GM19452 (cell line): Measurements from ENCODE around the gene COL5A1.

ENCODE experiments used
- ATAC-seq: cut with Tn5 transposase; IDR thresholded peaks from one replicate; pipeline ENCODE4 v1.9.1; 2021; ENCODE audit not compliant: unreplicated experiment

The COL5A1 gene

GRCh38 chr9:134724202-134724911 lies 82.8 kb downstream of the COL5A1 start:
- ATAC-seq: no peak

GRCh38 chr9:134724912-134725604 lies 83.5 kb downstream of the COL5A1 start:
- ATAC-seq: no peak

- no peak for ATAC-seq
These were observed 84.0 kb downstream of the COL5A1 start for GRCh38 chr9:134725605-134725940.

GRCh38 chr9:134726026-134726721 lies 84.6 kb downstream of the COL5A1 start:
- no peak for ATAC-seq

- ATAC-seq: no peak
These were observed 85.1 kb downstream of the COL5A1 start for GRCh38 chr9:134726722-134727034.

GRCh38 chr9:134728021-134728795 lies 86.6 kb downstream of the COL5A1 start:
- ATAC-seq: no peak

GRCh38 chr9:134728801-134729495 lies 87.3 kb downstream of the COL5A1 start:
- no peak for ATAC-seq

- ATAC-seq: no peak
These were observed 88.6 kb downstream of the COL5A1 start for GRCh38 chr9:134730011-134730760.

GRCh38 chr9:134730761-134731496 lies 89.3 kb downstream of the COL5A1 start:
- no peak for ATAC-seq

GRCh38 chr9:134731497-134732391 lies 90.1 kb downstream of the COL5A1 start:
- no peak for ATAC-seq

- no peak for ATAC-seq
These were observed 90.9 kb downstream of the COL5A1 start for GRCh38 chr9:134732392-134733110.

GRCh38 chr9:134733480-134734232 lies 92.1 kb downstream of the COL5A1 start:
- no peak for ATAC-seq

- no peak for ATAC-seq
These were observed 92.7 kb downstream of the COL5A1 start for GRCh38 chr9:134734270-134734669.

- ATAC-seq: no peak
These were observed 94.0 kb downstream of the COL5A1 start for GRCh38 chr9:134735441-134736175.

GRCh38 chr9:134736791-134737497 lies 95.3 kb downstream of the COL5A1 start:
- ATAC-seq: no peak
